GM12875 (cell line): ENCODE data around the gene GSTA1.
"Not testable (repeated sequence)": the region's sequence is repeated elsewhere in the genome, so short reads cannot be mapped to it uniquely, and the experiment has no call there.

Experiments used
- H3K4me3 ChIP-seq: one replicate; pipeline ENCODE4 v1.5.1; 2011; ENCODE audit warnings: low read depth, low read length, control low read depth
- CTCF ChIP-seq: IDR thresholded peaks from 2 replicates; pipeline ENCODE4 v1.5.1; 2011; ENCODE audit warnings: low read depth, mild to moderate bottlenecking, control low read depth, inconsistent platforms, low read length, moderate library complexity, borderline replicate concordance; ENCODE audit not compliant: insufficient read depth

GSTA1 gene

DNA sequence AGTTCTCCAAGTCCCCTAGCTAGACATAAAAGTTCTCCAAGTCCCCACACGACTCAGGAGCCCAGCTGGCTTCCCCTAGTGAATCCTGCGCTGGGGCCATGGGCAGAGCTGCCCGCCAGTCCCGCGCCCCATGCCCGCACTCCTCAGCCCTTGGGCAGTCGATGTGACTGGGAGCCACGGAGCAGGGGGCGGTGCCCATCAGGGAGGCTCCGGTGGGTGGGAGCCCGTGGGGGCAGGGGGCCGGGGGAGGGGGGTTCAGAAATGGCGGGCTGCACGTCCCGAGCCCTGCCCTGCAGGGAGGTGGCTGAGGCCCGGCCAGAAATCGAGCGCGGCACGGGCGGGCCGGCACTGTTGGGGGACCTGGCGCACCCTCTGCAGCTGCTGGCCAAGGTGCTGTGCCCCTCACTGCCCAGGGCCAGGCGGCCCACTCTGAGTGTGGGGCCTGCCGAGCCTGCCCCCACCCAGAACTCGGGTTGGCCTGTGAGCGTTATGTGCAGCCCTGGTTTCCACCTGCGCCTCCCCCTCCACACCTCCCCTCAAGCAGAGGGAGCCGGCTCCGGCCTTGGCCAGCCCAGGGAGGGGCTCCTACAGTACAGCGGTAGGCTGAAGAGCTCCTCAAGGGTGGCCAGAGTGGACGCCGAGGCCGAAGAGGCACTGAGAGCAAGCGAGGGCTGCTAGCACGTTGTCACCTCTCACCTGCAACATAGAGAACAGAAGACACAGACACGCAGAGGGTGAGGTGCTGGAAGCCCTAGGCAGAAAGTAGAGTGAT is 25.6 kb upstream of the GSTA1 start:
- no peak for TF ChIP-seq CTCF

DNA sequence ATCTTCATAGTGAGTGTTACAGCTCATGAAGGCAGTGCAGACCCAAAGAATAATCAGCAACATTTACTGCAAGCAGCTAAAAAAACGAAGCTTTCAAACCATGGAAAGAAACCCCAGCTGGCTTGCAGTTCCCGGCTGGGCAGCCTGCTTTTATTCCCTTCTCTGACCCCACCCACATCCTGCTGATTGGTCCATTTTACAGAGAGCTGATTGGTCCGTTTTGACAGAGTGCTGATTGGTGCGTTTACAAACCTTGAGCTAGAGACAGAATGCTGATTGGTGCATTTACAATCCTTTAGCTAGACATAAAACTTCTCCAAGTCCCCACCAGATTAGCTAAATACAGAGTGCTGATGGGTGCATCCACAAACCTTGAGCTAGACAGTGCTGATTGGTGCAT is 25.0 kb upstream of the GSTA1 start:
- H3K4me3 ChIP-seq: not testable (repeated sequence)

More for the DNA sequence above, 25.6 kb upstream of the GSTA1 start:
- H3K4me3 ChIP-seq: no peak overlapping the region

DNA sequence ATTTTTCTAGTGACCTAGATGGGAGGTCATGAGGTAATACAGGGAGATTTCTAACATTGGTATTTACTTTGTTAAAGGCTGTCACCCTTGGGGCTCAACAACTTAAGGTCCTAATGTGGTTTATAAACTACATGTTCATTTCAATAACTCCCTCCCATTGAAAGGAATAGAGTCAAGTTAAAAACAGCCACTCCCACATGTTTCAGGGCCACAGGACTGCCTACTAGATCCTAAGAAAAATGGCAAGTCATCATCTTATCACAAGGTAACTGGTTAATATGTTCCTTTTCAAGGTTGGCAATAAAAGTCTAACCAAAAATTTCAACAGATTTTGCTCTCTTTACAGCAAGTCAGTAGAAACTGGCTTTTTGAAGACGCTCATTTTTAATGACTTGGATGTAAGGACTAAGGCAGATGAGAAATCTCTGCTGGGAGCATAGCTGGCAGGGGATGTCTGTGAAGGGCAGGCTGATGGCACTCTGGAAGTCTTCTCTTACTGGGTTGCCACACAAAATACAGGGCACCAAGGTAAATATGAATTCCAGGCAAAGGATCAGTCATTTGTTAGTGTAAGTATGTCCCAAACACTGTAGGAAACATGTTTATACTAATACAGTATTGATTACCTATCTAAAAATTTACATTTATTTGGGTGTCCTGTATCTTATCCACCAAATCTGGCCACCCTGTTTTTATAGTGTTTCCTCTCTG is 23.6 kb upstream of the GSTA1 start:
- H3K4me3 ChIP-seq: not testable (repeated sequence)

DNA sequence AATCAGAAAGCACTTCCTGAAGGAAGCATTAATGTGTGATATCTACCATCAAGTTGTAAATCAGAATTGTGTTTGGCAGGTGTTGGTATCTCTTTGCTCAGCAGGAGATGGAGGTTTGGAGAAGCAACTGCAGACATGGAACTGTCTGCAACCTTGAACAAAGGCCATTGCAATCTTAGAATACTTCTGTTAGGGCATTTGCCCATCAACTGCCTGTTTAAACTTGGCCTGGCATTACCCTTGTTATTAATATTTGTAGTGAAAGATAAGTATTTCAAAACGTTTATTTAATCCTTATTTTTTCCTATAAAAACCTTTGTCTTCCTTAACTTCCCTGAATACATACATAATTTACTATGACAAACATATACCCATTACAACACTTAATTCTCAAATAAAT is 22.9 kb upstream of the GSTA1 start:
- H3K4me3 ChIP-seq: no peak overlapping the region
- TF ChIP-seq CTCF: no peak

GRCh38 chr6:52825900-52826459 is 22.4 kb upstream of the GSTA1 start:
- H3K4me3 ChIP-seq: not testable (repeated sequence)

DNA sequence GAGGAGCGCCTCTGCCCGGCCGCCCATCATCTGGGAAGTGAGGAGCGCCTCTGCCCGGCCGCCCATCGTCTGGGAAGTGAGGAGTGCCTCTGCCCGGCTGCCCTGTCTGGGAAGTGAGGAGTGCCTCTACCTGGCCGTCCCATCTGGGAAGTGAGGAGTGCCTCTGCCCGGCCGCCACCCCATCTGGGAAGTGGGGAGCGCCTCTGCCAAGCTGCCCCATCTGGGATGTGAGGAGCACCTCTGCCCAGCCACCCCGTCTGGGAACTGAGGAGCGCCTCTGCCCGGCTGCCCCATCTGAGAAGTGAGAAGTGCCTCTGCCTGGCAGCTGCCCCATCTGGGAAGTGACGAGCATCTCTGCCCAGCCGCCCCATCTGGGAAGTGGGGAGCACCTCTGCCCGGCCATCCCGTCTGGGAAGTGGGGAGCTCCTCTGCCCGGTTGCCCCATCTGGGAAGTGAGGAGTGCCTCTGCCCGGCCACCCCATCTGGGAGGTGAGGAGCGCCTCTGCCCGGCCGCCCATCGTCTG is 21.7 kb upstream of the GSTA1 start:
- H3K4me3 ChIP-seq: not testable (repeated sequence)

GRCh38 chr6:52821842-52822241 is 18.2 kb upstream of the GSTA1 start:
- no peak overlapping the region for H3K4me3 ChIP-seq
- no peak for TF ChIP-seq CTCF

DNA sequence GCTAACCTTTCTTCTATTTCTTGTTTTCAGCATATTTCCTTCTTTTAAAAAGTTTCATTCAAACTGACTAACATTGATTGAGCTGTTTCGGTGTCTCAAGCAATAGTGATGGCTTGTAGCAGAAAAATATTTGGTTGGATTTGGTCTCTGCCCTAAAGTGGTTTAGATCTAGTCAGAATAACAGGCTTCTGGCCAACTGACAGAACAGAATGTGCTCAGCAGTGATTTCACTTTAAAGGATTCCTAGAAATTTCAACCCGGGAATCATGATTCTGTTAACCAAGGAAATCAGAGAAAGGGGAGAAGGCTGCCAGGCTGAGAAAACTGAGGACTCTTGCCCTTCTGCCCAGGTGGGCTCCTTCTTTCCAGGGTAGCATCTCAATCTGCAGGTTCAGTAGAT is 16.6 kb upstream of the GSTA1 start:
- H3K4me3 ChIP-seq: no peak overlapping the region
- TF ChIP-seq CTCF: no peak
